CD4-positive, alpha-beta T cell treated with Interleukin-2 at 100 ng/mL for 4 hours (primary cell): ENCODE results near the gene ZNF774.
"Not testable (repeated sequence)": the region's sequence is repeated elsewhere in the genome, so short reads cannot be mapped to it uniquely, and the experiment has no call there.

ENCODE experiments used
- DNase-seq: peaks from one replicate; pipeline ENCODE4 v3.0.0-alpha.2; 2020; ENCODE audit warnings: low spot score

Gene ZNF774

GRCh38 chr15:90347431-90348065 is 4.5 kb upstream of the ZNF774 start:
- DNase-seq = not testable (repeated sequence)

GRCh38 chr15:90348456-90348855 is 3.6 kb upstream of the ZNF774 start:
- no peak for DNase-seq

- no peak for DNase-seq
Observed at GRCh38 chr15:90349072-90349471, 3.0 kb upstream of the ZNF774 start.

GRCh38 chr15:90349821-90350220 is 2.3 kb upstream of the ZNF774 start:
- no peak for DNase-seq

GRCh38 chr15:90351479-90352106 is 491 bp upstream of the ZNF774 start:
- no peak for DNase-seq

GRCh38 chr15:90354986-90355385 is 2.9 kb downstream of the ZNF774 start:
- no peak for DNase-seq

GRCh38 chr15:90358124-90359033 is 6.3 kb downstream of the ZNF774 start:
- DNase-seq = no peak

- DNase-seq = no peak
Observed at GRCh38 chr15:90360746-90361145, 8.7 kb downstream of the ZNF774 start.

- no peak for DNase-seq
Observed at GRCh38 chr15:90362936-90363212, 10.8 kb downstream of the ZNF774 start.

- DNase-seq = no peak
Observed at GRCh38 chr15:90364251-90364650, 12.2 kb downstream of the ZNF774 start.

GRCh38 chr15:90365414-90366055 is 13.5 kb downstream of the ZNF774 start:
- no peak for DNase-seq

GRCh38 chr15:90367576-90367975 is 15.5 kb downstream of the ZNF774 start:
- DNase-seq = no peak

- no peak for DNase-seq
Observed at GRCh38 chr15:90375071-90375470, 23.0 kb downstream of the ZNF774 start.

GRCh38 chr15:90376789-90377188 is 24.7 kb downstream of the ZNF774 start:
- peak; percentile 78 for DNase-seq

- DNase-seq = no peak
Observed at GRCh38 chr15:90379263-90379662, 27.2 kb downstream of the ZNF774 start.

- DNase-seq = no peak
Observed at GRCh38 chr15:90381515-90381914, 29.4 kb downstream of the ZNF774 start.

- DNase-seq = no peak
Observed at GRCh38 chr15:90382320-90382719, 30.2 kb downstream of the ZNF774 start.

GRCh38 chr15:90386221-90386620 is 34.1 kb downstream of the ZNF774 start:
- no peak for DNase-seq

GRCh38 chr15:90387534-90388461 is 35.7 kb downstream of the ZNF774 start, which contains the start of gene IQGAP1:
IQGAP1 (plus strand) TSS chr15:90388242; CDS start chr15:90388342, 100 bp downstream.
- DNase-seq = peak; percentile 98

GRCh38 chr15:90388462-90389380 is 36.6 kb downstream of the ZNF774 start:
- peak; percentile 61 for DNase-seq
